Panc1 (cell line): ENCODE measurements around the gene RADIL.

Experiments used
- POLR2AphosphoS5 ChIP-seq: IDR thresholded peaks from 2 replicates; pipeline ENCODE4 v1.6.1; 2012; ENCODE audit warnings: mild to moderate bottlenecking, low read depth, low read length, moderate library complexity
- SIN3A ChIP-seq: IDR thresholded peaks from 2 replicates; pipeline ENCODE4 v1.6.1; 2012; ENCODE audit warnings: low read depth, mild to moderate bottlenecking, low read length, moderate library complexity, borderline replicate concordance; ENCODE audit not compliant: insufficient read depth
- TF ChIP-seq, protein P1 (sequence below): fragments of 450-650 bp; IDR thresholded peaks from 2 replicates; pipeline ENCODE4 v1.5.1; 2017; ENCODE audit warnings: mild to moderate bottlenecking

DNA sequence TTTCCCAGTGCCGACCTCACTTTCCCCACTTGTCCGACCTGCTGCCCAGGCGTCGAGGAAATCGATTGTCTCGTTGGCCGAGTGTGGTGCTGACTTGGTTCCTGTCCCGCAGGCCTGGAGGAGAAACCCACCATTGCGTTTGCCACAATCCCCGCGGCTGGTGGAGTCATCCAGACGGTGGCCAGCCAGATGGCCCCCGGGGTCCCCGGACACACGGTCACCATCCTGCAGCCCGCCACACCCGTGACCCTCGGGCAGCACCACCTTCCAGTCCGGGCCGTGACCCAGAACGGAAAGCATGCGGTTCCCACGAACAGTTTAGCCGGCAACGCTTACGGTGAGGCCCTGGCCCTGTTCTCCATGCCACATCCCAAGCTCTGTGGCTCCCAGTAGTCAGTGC, 122.6 kb downstream of the RADIL start:
- TF ChIP-seq, protein P1, sequence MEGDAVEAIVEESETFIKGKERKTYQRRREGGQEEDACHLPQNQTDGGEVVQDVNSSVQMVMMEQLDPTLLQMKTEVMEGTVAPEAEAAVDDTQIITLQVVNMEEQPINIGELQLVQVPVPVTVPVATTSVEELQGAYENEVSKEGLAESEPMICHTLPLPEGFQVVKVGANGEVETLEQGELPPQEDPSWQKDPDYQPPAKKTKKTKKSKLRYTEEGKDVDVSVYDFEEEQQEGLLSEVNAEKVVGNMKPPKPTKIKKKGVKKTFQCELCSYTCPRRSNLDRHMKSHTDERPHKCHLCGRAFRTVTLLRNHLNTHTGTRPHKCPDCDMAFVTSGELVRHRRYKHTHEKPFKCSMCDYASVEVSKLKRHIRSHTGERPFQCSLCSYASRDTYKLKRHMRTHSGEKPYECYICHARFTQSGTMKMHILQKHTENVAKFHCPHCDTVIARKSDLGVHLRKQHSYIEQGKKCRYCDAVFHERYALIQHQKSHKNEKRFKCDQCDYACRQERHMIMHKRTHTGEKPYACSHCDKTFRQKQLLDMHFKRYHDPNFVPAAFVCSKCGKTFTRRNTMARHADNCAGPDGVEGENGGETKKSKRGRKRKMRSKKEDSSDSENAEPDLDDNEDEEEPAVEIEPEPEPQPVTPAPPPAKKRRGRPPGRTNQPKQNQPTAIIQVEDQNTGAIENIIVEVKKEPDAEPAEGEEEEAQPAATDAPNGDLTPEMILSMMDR: no peak
- TF ChIP-seq POLR2AphosphoS5: no peak
- no peak for TF ChIP-seq SIN3A
